Measurements from ENCODE around the gene SAMSN1.

Gene SAMSN1

DNA sequence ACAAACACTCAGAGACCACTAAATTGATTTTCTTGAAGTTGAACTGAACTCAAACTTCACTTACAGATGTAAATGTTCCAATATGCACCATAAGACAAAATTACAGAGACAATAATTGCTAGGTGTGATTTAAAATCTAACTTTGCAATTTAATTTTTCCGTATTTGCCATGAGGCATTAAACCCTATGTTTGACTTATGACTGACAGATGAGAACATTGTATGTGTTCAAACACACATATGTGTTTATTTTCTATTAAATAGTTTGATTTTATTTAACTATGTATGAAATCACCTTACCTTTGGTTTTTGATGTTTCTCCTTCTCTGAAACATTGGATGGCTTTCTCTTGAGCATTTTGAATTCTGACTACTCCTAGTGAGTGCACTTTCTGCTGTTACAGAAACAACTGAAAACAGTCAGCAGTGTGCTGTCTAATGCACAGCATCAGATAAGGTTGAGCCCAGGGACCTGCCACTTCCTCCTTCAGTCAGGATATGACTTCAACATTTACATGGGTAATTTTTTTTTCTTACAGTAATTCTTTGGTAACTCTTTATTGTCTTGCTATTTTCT lies at the start of gene SAMSN1:
Gene SAMSN1, minus strand, starts transcription at position 410 of the 575 bp plus-strand sequence. Its CDS starts 54 bp downstream, at position 356.
- in situ Hi-C loops (cut with HindIII; ENCODE audit: low pct_unique_long_range_greater_than_20kb, low sequenced_read_pairs): no loop called here
- no peak for TF ChIP-seq JUND (IDR thresholded peaks at IDR 0.05; ENCODE audit: low read depth)
- DNase-seq (ENCODE audit: low read depth in 1 of 2, low spot score in 1 of 2): peak in 1 of 2 experiments; percentile 4

DNA sequence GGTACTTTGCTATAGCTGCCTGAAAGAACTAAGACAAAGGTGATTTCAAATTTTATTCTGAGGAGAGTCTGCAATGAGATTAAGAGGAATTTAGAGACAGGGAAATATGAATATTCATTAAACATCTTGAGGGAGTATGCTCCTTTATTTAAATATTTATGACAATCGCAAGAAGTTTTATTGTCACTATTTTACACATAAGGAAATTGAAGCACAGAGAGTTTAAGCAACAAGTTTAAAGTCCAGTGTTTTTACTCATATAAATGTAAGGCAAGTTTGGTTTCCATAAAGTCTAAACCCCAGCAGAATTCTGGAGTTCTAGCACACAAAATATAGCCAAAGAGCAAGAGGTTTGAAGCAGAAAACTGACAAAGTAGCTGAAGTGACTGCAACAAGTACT lies 49.3 kb upstream of the SAMSN1 start:
- TF ChIP-seq JUND (IDR thresholded peaks at IDR 0.05; ENCODE audit: low read depth): no peak
- in situ Hi-C loops (cut with HindIII; ENCODE audit: low pct_unique_long_range_greater_than_20kb, low sequenced_read_pairs): no loop called here
- DNase-seq (ENCODE audit: low read depth in 1 of 2, low spot score in 1 of 2): no peak

DNA sequence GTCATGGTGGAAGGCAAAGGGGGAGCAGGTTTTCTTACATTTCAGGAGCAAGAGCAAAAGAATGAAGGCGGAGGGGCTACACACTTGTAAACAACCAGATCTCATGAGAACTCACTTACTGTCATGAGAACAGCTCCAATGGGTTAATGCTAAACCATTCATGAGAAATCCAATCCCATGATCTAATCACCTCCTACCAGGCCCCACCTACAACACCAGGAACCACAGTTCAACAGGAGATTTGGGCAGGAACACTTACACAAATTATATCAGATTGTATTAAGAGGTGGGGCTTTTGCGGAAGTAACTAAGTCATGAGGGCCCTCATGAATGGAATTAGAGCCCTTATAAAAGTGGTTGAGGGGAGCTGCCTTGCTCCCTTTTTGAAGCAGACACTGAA lies 48.9 kb upstream of the SAMSN1 start:
- DNase-seq (ENCODE audit: low read depth in 1 of 2, low spot score in 1 of 2): no peak
- no peak for TF ChIP-seq JUND (IDR thresholded peaks at IDR 0.05; ENCODE audit: low read depth)
- in situ Hi-C loops (cut with HindIII; ENCODE audit: low pct_unique_long_range_greater_than_20kb, low sequenced_read_pairs): no loop called here

DNA sequence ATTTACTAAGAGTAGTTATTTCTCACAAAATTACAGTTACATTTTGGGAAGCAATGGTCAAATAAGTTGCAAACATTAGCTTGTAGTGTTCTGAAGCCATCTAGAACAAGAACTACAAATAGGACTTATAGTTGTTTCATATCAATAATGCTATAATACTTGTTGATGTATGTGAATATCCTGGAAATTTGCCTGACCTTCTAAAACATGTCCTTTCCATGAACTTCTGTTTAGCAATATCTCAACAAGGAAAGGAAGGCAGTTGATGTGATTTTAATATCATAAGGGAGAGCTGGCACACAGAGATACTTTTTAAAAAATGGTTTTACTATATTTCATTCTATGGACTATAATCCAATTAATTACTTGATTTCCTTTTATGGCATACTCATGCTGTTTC lies 47.1 kb upstream of the SAMSN1 start:
- no peak for TF ChIP-seq JUND (IDR thresholded peaks at IDR 0.05; ENCODE audit: low read depth)
- in situ Hi-C loops (cut with HindIII; ENCODE audit: low pct_unique_long_range_greater_than_20kb, low sequenced_read_pairs): no loop called here
- DNase-seq (ENCODE audit: low read depth in 1 of 2, low spot score in 1 of 2): no peak

DNA sequence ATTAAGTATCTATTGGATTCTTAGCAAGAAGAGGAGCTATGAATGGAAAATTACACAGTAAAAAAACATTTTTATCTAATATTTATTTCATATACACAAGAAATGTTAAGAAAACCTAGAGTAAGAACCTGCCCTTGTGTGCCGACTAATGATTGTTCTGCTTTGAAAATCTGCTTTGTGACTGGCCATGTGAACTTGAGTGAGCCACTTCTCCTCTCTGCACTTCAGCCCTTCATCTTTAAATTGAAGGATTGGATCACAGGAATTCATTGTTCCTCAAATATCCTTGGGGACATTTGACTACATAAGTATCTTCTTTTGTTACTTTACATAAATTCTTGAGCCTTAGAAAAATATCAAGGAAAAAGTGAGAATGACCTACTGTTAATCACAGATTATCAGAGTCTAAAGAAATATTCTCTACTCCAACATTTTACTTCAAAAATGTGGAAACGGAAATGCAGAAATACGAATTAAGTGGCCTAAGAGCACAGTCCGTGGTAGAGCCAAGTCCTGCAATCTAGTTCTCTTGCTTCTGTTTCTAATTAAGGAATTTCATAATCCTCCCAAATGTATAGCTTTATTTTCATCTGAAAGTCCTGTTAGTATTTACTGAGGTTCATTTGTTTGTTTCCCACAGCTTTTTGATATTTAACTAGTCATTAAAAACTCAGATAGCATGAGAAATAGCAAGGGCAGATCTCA lies 46.3 kb upstream of the SAMSN1 start:
- in situ Hi-C loops (cut with HindIII; ENCODE audit: low pct_unique_long_range_greater_than_20kb, low sequenced_read_pairs): no loop called here
- no peak for TF ChIP-seq JUND (IDR thresholded peaks at IDR 0.05; ENCODE audit: low read depth)
- peak in 1 of 2 experiments; percentile 13 for DNase-seq (ENCODE audit: low read depth in 1 of 2, low spot score in 1 of 2)

DNA sequence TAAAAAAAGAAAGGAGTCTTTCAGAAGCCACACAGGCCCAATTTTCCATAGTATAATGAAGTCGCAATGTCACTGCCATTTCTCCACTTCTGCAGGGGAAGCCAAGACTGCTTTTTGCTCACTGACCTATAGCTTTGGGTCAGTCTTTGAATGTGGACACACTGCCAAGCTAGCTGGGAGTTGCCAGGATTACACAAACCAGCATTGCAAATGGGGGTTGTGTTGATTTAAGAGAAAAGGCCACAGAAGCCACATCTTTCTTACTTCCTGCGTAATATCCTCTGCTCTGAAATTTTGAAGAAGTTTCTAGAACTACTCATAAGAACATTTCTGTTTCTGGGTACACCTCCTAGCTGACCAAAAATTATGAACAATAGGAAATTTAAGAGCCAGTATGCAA lies 45.8 kb upstream of the SAMSN1 start:
- peak in 1 of 2 experiments; percentile 23 for DNase-seq (ENCODE audit: low read depth in 1 of 2, low spot score in 1 of 2)
- in situ Hi-C loops (cut with HindIII; ENCODE audit: low pct_unique_long_range_greater_than_20kb, low sequenced_read_pairs): no loop called here
- TF ChIP-seq JUND (IDR thresholded peaks at IDR 0.05; ENCODE audit: low read depth): no peak

DNA sequence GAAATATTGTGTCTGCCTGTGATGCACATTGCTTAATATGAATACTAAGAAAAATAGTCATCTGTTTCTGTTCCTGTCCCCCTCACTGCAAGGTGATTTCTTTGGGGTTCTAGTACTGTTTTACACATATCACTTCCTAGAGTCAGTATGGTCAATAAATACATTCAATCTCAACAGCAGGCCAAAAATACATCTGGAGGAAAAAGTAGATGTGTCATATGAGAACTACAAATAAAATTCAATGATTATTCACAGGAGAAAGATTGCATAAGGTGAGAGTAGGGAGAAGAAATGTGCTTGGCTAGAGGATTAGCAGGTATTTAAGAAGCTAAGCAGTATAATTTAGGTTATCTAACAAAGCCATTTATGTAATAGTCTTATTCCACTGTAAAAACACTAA lies 45.3 kb upstream of the SAMSN1 start:
- DNase-seq (ENCODE audit: low read depth in 1 of 2, low spot score in 1 of 2): no peak
- in situ Hi-C loops (cut with HindIII; ENCODE audit: low pct_unique_long_range_greater_than_20kb, low sequenced_read_pairs): no loop called here
- TF ChIP-seq JUND (IDR thresholded peaks at IDR 0.05; ENCODE audit: low read depth): no peak

DNA sequence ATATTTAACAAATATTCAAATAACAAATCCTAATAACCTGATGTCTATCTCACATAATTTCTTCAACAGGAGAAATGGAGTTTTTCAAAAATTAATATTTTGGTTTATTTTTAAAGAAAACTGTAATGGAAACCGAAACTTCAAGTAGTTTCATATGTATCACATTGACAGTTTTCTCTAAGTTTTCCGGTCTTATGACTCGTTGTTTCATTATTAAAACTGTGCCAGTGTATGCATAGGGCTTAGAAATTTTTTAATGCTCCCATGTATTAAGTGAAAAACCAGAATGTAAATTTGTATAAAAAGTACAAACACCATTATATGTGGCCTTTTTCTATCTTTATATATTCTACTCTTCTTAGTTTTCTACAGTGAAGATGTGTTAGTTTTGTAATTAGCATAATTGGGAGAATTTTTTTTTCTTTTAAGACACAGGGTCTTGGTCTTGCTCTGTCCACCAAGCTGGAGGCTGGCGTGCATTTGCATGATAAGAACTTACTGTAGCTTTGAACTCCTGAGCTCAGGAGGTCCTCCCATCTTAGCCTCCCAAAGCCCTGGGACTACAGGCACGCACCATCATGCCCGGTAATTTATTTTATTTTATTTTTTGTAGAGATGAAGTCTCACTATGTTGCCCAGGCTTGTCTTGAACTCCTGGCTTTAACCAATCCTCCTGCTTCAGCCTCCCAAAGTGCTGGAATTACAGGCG lies 43.9 kb upstream of the SAMSN1 start:
- in situ Hi-C loops (cut with HindIII; ENCODE audit: low pct_unique_long_range_greater_than_20kb, low sequenced_read_pairs): no loop called here
- DNase-seq (ENCODE audit: low read depth in 1 of 2, low spot score in 1 of 2): no peak
- TF ChIP-seq JUND (IDR thresholded peaks at IDR 0.05; ENCODE audit: low read depth): no peak

DNA sequence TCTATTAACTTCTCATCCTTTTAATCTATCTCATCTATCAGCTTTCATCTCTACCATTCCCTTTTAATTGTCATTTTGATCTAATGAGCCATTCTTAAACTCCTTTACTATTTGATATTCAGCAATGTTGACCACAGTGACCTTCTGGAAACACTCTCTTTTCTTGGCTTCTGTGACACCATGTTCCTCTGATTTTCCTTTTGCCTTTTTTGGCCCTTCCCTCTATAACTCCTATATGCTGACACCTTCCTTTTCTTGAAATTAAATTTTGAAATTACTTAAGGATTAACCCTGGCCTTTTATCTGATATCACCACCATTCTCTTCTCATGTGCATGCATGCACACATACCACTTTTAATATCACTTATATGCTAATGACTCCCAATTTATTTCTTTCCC lies 41.2 kb upstream of the SAMSN1 start:
- no peak for DNase-seq (ENCODE audit: low read depth in 1 of 2, low spot score in 1 of 2)
- in situ Hi-C loops (cut with HindIII; ENCODE audit: low pct_unique_long_range_greater_than_20kb, low sequenced_read_pairs): no loop called here
- TF ChIP-seq JUND (IDR thresholded peaks at IDR 0.05; ENCODE audit: low read depth): no peak

DNA sequence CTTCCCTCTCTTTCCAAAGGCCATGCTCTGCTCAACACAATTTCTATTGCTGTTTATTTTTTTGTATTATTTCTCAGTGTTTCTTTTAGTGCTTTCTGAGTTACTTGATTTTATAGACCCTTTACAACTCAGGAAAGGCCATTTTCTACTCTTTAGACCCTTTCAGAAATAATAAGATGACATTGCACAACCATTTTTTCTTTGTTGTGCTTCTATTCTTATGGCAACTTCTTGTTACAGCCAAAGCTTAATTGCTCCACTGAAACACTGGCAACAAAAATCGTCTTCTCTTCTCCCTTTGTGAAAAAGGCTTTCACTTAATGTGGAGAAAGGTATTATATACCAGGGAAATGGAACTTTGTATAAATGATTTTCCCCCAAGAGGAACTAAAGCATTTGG lies 39.0 kb upstream of the SAMSN1 start:
- DNase-seq (ENCODE audit: low read depth in 1 of 2, low spot score in 1 of 2): no peak
- no peak for TF ChIP-seq JUND (IDR thresholded peaks at IDR 0.05; ENCODE audit: low read depth)
- in situ Hi-C loops (cut with HindIII; ENCODE audit: low pct_unique_long_range_greater_than_20kb, low sequenced_read_pairs): no loop called here

DNA sequence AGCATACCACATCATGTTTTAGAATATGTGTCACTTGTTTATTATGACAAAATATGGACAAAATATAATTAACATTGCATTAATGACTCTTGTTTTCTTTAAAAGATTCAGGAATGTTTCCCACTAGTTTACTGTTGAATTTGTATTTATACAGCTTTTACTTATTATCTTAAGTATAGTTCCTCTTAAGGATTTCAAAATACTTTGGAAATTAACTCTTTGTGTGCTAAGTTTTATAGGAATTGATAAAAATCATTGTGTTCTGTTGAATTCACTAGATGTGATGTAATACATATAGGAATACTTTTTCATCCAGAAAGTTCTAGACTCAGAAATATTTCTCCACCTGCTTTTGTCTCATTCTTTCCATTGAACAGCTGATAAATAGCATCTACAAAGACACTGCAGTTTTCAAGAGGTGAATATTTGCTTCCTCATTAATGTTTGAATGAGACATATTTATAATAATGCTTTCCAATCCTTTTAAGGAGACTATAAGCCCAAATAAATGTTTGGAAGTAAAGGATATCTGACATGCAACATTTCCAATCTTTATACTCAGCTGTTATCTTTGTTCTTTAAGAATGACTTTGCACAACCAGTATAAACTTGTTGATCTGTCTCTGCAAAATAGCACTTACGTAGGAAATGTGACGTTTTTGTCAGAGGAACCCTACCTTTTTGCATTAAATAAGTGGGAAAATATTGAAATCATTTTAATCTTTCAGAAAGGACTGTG lies 38.4 kb upstream of the SAMSN1 start:
- in situ Hi-C loops (cut with HindIII; ENCODE audit: low pct_unique_long_range_greater_than_20kb, low sequenced_read_pairs): no loop called here
- no peak for TF ChIP-seq JUND (IDR thresholded peaks at IDR 0.05; ENCODE audit: low read depth)
- no peak for DNase-seq (ENCODE audit: low read depth in 1 of 2, low spot score in 1 of 2)

DNA sequence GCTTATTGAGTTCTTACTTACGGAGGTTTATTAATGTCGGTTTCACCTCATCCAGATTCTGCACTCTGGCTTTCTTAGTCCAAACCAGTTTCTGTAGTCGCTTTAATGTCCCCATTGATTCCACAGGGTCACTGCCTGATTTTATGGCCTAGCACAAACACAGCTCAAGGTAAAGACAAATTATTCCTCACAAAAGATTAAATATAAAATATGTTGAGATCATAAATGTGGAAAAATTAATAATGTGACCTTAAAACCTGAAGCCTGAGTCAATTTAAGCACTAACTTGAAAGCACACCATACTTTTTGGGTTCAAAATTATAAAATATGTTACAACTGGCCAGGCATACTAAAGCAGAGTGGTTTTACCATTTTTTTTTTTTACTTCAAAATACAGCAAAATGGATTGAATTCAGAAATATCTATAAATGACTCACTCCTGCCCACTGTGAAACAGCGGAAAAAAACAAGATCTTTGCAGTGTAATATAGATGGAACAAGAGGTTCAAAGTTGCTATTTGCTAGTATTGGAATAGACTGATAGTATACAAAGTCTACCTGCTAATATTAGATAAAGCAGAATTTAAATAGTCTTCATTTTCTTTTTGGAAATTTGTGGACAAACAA lies 37.6 kb upstream of the SAMSN1 start:
- in situ Hi-C loops (cut with HindIII; ENCODE audit: low pct_unique_long_range_greater_than_20kb, low sequenced_read_pairs): no loop called here
- no peak for DNase-seq (ENCODE audit: low read depth in 1 of 2, low spot score in 1 of 2)
- no peak for TF ChIP-seq JUND (IDR thresholded peaks at IDR 0.05; ENCODE audit: low read depth)

Data from T47D (cell line).